PC-3 (cell line): ENCODE measurements around the gene ZEB1.

Experiments used
- EZH2 ChIP-seq: fragments of 300-600 bp; sonication (generic); IDR thresholded peaks from one replicate; pipeline ENCODE4 v1.6.1; 2017; ENCODE audit warnings: antibody characterized with exemption, mild to moderate bottlenecking, low read length; ENCODE audit not compliant: unreplicated experiment
- TF ChIP-seq, protein P1 (sequence below): fragments of 300-600 bp; sonication (generic); conservative IDR thresholded peaks from 2 replicates; pipeline ENCODE4 v1.5.1; 2017; ENCODE audit warnings: antibody characterized with exemption, low read depth, mild to moderate bottlenecking, low read length

DNA sequence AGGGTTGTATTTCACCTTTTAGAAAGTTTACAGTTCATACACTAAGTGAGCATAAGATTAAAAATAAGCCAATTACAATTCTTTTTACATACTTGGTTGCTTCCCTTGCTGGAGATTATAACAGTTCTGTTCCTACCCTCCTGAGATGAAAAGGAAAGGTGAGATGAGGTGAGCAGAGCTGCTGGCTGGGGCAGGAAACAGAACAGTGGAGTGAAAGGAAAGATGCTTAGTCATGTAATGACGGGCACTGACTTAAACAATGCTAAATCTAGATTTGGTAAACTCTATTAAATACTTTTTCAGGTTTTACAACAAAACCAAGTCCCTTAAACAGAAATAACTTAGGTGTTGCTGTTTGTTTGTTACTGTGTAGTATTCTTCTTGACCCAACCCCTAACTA lies 19.9 kb upstream of the ZEB1 start:
- TF ChIP-seq, protein P1, sequence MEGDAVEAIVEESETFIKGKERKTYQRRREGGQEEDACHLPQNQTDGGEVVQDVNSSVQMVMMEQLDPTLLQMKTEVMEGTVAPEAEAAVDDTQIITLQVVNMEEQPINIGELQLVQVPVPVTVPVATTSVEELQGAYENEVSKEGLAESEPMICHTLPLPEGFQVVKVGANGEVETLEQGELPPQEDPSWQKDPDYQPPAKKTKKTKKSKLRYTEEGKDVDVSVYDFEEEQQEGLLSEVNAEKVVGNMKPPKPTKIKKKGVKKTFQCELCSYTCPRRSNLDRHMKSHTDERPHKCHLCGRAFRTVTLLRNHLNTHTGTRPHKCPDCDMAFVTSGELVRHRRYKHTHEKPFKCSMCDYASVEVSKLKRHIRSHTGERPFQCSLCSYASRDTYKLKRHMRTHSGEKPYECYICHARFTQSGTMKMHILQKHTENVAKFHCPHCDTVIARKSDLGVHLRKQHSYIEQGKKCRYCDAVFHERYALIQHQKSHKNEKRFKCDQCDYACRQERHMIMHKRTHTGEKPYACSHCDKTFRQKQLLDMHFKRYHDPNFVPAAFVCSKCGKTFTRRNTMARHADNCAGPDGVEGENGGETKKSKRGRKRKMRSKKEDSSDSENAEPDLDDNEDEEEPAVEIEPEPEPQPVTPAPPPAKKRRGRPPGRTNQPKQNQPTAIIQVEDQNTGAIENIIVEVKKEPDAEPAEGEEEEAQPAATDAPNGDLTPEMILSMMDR: no peak
- no peak for TF ChIP-seq EZH2
